GM21529 (cell line): ENCODE data around the gene MAP3K21.

Source experiments
- ATAC-seq: cut with Tn5 transposase; IDR thresholded peaks from one replicate; pipeline ENCODE4 v1.9.1; 2021; ENCODE audit not compliant: unreplicated experiment

The MAP3K21 gene

DNA sequence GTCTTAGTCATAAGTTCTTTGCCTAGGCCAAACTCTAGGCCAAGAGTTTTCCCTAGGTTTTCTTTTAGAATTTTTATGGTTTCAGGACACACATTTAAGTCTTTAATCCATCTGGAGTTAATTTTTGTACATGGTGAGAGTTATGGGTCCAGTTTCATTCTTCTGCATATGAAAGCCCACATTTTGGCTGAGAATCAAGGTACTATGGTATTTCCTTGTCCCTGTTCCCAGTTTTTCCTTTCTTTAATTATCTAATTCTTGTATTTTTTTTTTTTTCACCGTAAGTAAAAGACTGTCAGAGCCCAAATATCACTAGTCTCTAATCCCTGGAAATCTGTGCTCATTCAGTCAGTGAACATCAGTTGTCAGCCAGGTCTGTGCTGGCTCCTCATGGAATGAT, 105.4 kb downstream of the MAP3K21 start:
- ATAC-seq = no peak

GRCh38 chr1:233433436-233434210, 106.1 kb downstream of the MAP3K21 start:
- ATAC-seq = no peak
